ENCODE data around the gene ATXN7. TPM values are rescaled to one million over a fixed set of nuclear protein-coding genes. Genes with fewer than 3 reads are reported as not detected.
A peak's percentile ranks its signal among the peaks of the same experiment; 100 is the strongest.

The ATXN7 gene
- total RNA-seq, 1 donor from 2014 or later, result 46.7 TPM

DNA sequence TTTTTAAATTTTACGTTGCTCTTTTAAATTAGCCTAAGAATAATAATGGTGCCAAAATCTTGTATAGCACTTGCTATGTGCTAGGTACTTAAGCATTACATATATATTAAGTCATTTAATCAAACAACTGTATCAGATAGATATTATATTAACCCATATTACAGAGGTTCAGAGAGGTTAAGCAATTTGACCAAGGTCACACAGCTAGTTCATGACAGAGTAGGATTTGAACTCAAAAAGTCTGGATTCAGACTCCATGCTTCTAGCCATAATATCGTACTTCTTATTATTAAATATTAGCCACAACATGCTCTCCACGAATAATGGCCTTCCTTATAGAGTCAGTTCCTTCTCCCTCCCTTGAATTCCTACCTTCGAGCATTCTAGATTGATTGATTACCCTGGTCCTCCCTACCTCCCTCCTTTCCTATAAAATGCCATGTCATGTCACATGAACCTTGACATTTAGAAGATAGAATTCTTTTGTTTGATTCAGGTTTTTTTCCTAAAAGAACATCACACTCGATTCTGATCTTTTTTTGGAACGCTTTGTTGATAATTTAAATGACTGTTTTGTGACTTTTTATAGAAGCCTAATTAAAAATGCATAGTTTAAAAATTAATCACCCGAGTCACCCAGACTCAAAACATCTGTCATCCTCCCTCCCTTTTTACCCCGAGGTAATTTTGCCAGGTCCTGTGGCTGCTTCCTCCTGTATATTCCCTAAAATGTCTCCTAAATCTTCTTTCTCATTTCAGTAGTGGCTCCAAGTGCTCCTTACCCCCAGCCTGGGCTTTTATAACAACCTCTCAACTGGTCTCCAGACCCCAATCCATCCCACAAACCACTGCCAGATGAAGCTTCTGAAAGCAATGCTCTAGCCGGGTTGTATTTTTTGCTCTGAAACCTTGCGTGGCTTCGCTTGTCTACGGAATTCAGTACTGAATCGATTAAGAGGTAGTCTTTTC is 168.2 kb downstream of the ATXN7 start:
- Mint-ChIP-seq H3K36me3 (ENCODE audit: low read depth) (no peaks in the 10 kb centered on the region), H3K27ac (no peak overlapping the region), H3K9me3 (peaks cover 6% of the 10 kb centered on the region), H3K4me1 (peaks cover 6% of the 10 kb centered on the region), H3K27me3 (peaks cover 18% of the 10 kb centered on the region), H3K4me3 (no peak overlapping the region)
- TF ChIP-seq, protein P1, sequence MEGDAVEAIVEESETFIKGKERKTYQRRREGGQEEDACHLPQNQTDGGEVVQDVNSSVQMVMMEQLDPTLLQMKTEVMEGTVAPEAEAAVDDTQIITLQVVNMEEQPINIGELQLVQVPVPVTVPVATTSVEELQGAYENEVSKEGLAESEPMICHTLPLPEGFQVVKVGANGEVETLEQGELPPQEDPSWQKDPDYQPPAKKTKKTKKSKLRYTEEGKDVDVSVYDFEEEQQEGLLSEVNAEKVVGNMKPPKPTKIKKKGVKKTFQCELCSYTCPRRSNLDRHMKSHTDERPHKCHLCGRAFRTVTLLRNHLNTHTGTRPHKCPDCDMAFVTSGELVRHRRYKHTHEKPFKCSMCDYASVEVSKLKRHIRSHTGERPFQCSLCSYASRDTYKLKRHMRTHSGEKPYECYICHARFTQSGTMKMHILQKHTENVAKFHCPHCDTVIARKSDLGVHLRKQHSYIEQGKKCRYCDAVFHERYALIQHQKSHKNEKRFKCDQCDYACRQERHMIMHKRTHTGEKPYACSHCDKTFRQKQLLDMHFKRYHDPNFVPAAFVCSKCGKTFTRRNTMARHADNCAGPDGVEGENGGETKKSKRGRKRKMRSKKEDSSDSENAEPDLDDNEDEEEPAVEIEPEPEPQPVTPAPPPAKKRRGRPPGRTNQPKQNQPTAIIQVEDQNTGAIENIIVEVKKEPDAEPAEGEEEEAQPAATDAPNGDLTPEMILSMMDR (IDR thresholded peaks at IDR 0.05), result no peak
- ChIA-PET CTCF (interaction anchor here (8.1 kb wide), 1 partner anchor 452 kb away, joined by 52 read pairs; no protein-coding TSS in a partner anchor), POLR2A (no interaction called here)
- intact Hi-C loops (cut with micrococcal nuclease), result loop anchor here (10.0 kb wide), 1 partner anchor 193 kb away; the partner anchor contains the start of gene PRICKLE2
- DNase-seq, result no peak
- ATAC-seq (ENCODE audit: low read depth), result no peak

DNA sequence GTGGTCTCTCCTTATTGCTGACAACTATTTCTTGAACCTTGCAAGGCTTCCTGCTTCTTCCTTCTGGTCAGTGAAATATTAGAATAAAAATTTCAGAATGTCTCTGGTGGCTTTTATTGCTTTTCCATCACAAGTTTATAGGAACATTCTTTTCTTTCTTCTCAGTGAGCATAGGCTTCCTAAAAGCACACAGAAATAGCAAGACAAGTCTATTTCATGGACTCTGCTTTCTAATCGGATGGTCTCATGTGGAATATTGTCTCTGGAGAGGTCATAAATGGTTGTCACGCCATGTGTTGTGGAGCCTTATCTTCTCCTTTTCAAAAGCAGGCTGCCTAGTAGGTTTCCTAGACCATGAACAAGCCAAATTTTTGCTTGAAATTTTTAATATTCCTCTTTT is 169.4 kb downstream of the ATXN7 start:
- H3K9me3 Mint-ChIP-seq, result peaks cover 6% of the 10 kb centered on the region
- peaks cover 7% of the 10 kb centered on the region for H3K4me1 Mint-ChIP-seq
- ChIA-PET CTCF (interaction anchor here (8.1 kb wide), 1 partner anchor 451 kb away, joined by 52 read pairs; no protein-coding TSS in a partner anchor), POLR2A (no interaction called here)
- TF ChIP-seq, protein P1 (IDR thresholded peaks at IDR 0.05), result no peak
- no peak for DNase-seq
- no peak overlapping the region for H3K27ac Mint-ChIP-seq
- no peak for ATAC-seq (ENCODE audit: low read depth)
- H3K27me3 Mint-ChIP-seq, result peaks cover 16% of the 10 kb centered on the region
- H3K36me3 Mint-ChIP-seq (ENCODE audit: low read depth), result no peaks in the 10 kb centered on the region
- H3K4me3 Mint-ChIP-seq, result no peak overlapping the region
- intact Hi-C loops (cut with micrococcal nuclease), result loop anchor here (10.0 kb wide), 1 partner anchor 192 kb away; the partner anchor contains the start of gene PRICKLE2

DNA sequence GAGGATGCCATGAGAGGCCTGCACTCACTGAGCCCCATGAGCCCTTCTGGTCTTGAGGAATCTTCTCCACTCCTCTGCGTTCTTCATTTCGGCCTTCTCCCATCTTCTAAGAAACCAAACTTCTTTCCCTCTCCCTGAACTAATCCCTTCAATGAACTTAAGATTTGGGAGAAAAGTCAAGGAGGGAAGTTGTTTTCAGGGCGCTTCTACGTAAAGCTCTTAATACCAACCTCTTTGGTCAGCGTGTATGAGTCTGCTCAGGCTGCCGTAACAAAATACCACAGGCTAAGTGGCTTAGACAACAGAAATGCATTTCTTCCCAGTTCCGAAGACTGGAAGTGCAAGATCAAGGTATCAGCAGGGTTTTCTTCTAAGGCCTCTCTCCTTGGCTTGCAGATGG is 173.4 kb downstream of the ATXN7 start:
- H3K4me1 Mint-ChIP-seq, result peaks cover 30% of the 10 kb centered on the region
- CTCF ChIA-PET, result no interaction called here
- POLR2A ChIA-PET, result no interaction called here
- intact Hi-C loops (cut with micrococcal nuclease), result loop anchor here (10.0 kb wide), 1 partner anchor 188 kb away; the partner anchor contains the start of gene PRICKLE2
- no peak overlapping the region for H3K27ac Mint-ChIP-seq
- H3K9me3 Mint-ChIP-seq, result peaks cover 6% of the 10 kb centered on the region
- DNase-seq (no peak), ATAC-seq (ENCODE audit: low read depth) (no peak)
- peaks cover 1% of the 10 kb centered on the region for H3K27me3 Mint-ChIP-seq
- no peaks in the 10 kb centered on the region for H3K36me3 Mint-ChIP-seq (ENCODE audit: low read depth)
- TF ChIP-seq, protein P1 (IDR thresholded peaks at IDR 0.05), result no peak
- H3K4me3 Mint-ChIP-seq, result no peak overlapping the region

DNA sequence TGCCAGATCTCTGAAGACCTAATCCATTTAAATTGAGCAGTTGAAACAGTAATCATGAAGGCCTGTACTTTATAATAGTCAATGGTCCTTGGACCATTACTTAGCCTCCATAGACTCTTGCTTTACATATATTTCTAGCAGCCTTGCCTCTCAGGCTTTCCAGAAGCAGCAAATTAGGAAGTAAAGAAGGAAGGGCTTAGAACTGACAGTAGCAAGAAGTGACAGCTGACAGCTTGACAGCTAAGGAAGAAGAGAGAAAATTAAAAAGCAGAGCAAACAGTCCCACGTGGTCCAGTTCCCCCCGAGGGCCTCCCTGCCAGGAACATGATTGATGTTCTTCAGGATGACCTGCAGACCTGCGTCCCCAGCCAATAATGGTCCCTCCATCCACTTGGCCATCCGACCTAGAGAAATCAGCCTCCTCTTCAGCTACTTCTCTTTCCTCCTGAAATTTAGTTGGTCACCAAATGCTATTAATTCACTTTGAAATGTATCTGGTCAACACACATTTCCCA is 174.6 kb downstream of the ATXN7 start:
- Mint-ChIP-seq H3K27me3 (peaks cover 1% of the 10 kb centered on the region), H3K9me3 (peaks cover 6% of the 10 kb centered on the region), H3K4me3 (no peak overlapping the region), H3K36me3 (ENCODE audit: low read depth) (no peaks in the 10 kb centered on the region), H3K27ac (peak overlapping the region; percentile 20), H3K4me1 (peaks cover 30% of the 10 kb centered on the region)
- ChIA-PET CTCF (interaction anchor here (1.0 kb wide), 1 partner anchor 446 kb away, joined by 3 read pairs; no protein-coding TSS in a partner anchor), POLR2A (no interaction called here)
- TF ChIP-seq, protein P1 (IDR thresholded peaks at IDR 0.05), result no peak
- intact Hi-C loops (cut with micrococcal nuclease), result loop anchor here (10.0 kb wide), 1 partner anchor 186 kb away; the partner anchor contains the start of gene PRICKLE2
- ATAC-seq (ENCODE audit: low read depth), result no peak
- DNase-seq, result no peak

DNA sequence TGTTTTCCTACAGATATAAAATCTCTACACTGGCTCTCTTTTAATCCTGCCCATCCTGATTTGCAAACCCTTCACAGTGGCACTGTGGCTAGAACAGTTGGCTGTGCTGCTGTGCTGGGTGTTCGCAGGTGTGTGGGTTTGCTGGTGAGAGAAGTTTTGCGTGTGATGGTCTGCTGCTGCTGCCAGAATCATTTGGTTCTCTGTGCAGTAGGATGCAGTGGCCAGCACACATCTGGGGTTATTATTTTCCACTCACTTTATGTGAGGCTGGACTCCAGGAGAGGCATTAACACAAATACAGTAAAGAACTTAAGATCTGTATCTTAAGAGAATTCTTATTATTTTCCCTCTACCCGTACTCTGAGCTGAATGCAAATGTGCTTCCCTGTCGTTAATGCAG is 175.7 kb downstream of the ATXN7 start:
- no peak overlapping the region for H3K4me3 Mint-ChIP-seq
- no peaks in the 10 kb centered on the region for H3K36me3 Mint-ChIP-seq (ENCODE audit: low read depth)
- DNase-seq (no peak), ATAC-seq (ENCODE audit: low read depth) (no peak)
- H3K27me3 Mint-ChIP-seq, result peaks cover under 1% of the 10 kb centered on the region
- ChIA-PET POLR2A (no interaction called here), CTCF (interaction anchor here (1.0 kb wide), 1 partner anchor 445 kb away, joined by 3 read pairs; no protein-coding TSS in a partner anchor)
- H3K4me1 Mint-ChIP-seq, result peaks cover 30% of the 10 kb centered on the region
- no peak overlapping the region for H3K27ac Mint-ChIP-seq
- intact Hi-C loops (cut with micrococcal nuclease), result loop anchor here (10.0 kb wide), 1 partner anchor 185 kb away; the partner anchor contains the start of gene PRICKLE2
- TF ChIP-seq, protein P1 (IDR thresholded peaks at IDR 0.05), result no peak
- peaks cover 1% of the 10 kb centered on the region for H3K9me3 Mint-ChIP-seq
